GM23338 (cell line): ENCODE data around the gene OTOS.

ENCODE experiments used
- CREB1 ChIP-seq: fragments of 250-450 bp; sonication (Bioruptor Pico); IDR thresholded peaks from 2 replicates; pipeline ENCODE4 v1.5.0; 2020; ENCODE audit warnings: low read depth, mild to moderate bottlenecking, moderate library complexity
- EZH2 ChIP-seq: fragments of 200-600 bp; sonication (generic); IDR thresholded peaks from one replicate; pipeline ENCODE4 v1.8.0; 2017; ENCODE audit warnings: antibody characterized with exemption, mild to moderate bottlenecking, low read depth; ENCODE audit not compliant: unreplicated experiment
- EZH2phosphoT487 ChIP-seq: fragments of 200-600 bp; sonication (generic); IDR thresholded peaks from one replicate; pipeline ENCODE4 v1.8.1; 2018; ENCODE audit warnings: antibody characterized with exemption; ENCODE audit not compliant: unreplicated experiment
- JUNB ChIP-seq: IDR thresholded peaks from one replicate; pipeline ENCODE4 v1.6.1; 2016; ENCODE audit warnings: antibody characterized with exemption; ENCODE audit not compliant: unreplicated experiment
- NANOG ChIP-seq: IDR thresholded peaks from 2 replicates; pipeline ENCODE4 v1.6.1; 2016; ENCODE audit warnings: antibody characterized with exemption, borderline replicate concordance
- POLR2AphosphoS5 ChIP-seq: IDR thresholded peaks from 2 replicates; pipeline ENCODE4 v1.6.1; 2016; ENCODE audit warnings: antibody characterized with exemption, low read depth
- ZNF114 ChIP-seq: fragments of 250-450 bp; sonication (Bioruptor Pico); IDR thresholded peaks from 2 replicates; pipeline ENCODE4 v1.5.0; 2020; ENCODE audit warnings: mild to moderate bottlenecking, moderate library complexity
- ZNF331 ChIP-seq: fragments of 250-450 bp; sonication (Bioruptor Pico); IDR thresholded peaks from 2 replicates; pipeline ENCODE4 v1.5.0; 2020; ENCODE audit warnings: low read depth, mild to moderate bottlenecking, moderate library complexity
- TF ChIP-seq, protein P1 (sequence below), 2 experiments: fragments of 200-600 bp in 1 of 2; sonication (generic) in 1 of 2; conservative IDR thresholded peaks; 2 replicates each; pipeline versions ENCODE4 v1.5.1 to v1.6.1; 2016 to 2017; ENCODE audit warnings: antibody characterized with exemption in 2 of 2, low read depth in 2 of 2, mild to moderate bottlenecking in 2 of 2, moderate library complexity in 1 of 2
- TF ChIP-seq, protein P2 (sequence below): IDR thresholded peaks from one replicate; pipeline ENCODE4 v1.6.1; 2018; ENCODE audit warnings: antibody characterized with exemption; ENCODE audit not compliant: unreplicated experiment
- TF ChIP-seq, protein P3 (sequence below): IDR thresholded peaks from 2 replicates; pipeline ENCODE4 v1.6.1; 2016; ENCODE audit warnings: antibody characterized with exemption

DNA sequence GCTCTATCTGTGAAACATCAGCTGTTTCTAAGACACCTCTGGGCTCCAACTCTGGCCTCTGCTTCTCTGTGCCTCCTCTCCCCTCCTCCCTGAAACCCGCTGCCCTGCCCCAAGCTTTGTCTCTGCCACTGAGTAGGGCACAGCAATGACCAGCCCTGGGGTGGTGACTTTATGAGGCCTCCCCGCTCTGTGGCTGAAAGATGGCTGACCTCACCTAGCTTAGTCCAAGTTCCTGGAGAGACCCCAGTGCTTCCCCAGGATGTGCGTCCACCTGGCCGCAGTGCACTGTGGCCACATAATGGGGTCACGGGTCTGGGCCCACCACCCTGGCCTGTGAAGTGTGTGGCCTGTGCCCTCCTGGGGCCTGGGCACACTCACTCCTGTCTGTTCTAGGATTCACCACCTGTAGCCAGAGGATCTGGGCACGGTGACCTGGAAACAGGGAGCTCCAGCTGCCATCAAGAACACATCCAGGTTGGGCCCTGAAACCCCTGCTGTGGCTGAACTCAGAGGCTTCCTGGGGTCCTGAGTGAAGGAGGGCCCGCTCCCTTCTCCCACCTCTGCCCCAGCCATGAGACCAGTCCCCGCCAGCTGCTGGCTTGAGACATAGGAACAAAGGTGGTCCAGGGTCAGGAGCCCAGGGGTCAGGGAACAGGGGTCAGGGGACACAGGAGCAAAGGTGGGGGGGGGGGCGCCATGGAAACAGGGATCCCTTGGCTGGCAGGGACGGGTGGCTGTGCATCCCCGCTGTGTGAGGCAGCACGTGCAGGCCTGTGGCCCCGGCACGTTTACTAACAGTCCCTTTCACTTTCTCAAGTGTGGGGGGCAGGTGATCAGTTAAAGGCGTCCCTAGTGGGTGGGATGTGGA lies 29.3 kb upstream of the OTOS start:
- TF ChIP-seq, protein P1, sequence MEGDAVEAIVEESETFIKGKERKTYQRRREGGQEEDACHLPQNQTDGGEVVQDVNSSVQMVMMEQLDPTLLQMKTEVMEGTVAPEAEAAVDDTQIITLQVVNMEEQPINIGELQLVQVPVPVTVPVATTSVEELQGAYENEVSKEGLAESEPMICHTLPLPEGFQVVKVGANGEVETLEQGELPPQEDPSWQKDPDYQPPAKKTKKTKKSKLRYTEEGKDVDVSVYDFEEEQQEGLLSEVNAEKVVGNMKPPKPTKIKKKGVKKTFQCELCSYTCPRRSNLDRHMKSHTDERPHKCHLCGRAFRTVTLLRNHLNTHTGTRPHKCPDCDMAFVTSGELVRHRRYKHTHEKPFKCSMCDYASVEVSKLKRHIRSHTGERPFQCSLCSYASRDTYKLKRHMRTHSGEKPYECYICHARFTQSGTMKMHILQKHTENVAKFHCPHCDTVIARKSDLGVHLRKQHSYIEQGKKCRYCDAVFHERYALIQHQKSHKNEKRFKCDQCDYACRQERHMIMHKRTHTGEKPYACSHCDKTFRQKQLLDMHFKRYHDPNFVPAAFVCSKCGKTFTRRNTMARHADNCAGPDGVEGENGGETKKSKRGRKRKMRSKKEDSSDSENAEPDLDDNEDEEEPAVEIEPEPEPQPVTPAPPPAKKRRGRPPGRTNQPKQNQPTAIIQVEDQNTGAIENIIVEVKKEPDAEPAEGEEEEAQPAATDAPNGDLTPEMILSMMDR (conservative IDR thresholded peaks at IDR 0.05; ENCODE audit: low read depth in 2 of 2): no peak
- TF ChIP-seq JUNB (no peak), EZH2 (no peak), EZH2phosphoT487 (no peak), POLR2AphosphoS5 (no peak), ZNF114 (CRISPR knock-in tag) (no peak), NANOG (no peak), CREB1 (CRISPR knock-in tag) (no peak), ZNF331 (CRISPR knock-in tag) (no peak)
- TF ChIP-seq, protein P2, sequence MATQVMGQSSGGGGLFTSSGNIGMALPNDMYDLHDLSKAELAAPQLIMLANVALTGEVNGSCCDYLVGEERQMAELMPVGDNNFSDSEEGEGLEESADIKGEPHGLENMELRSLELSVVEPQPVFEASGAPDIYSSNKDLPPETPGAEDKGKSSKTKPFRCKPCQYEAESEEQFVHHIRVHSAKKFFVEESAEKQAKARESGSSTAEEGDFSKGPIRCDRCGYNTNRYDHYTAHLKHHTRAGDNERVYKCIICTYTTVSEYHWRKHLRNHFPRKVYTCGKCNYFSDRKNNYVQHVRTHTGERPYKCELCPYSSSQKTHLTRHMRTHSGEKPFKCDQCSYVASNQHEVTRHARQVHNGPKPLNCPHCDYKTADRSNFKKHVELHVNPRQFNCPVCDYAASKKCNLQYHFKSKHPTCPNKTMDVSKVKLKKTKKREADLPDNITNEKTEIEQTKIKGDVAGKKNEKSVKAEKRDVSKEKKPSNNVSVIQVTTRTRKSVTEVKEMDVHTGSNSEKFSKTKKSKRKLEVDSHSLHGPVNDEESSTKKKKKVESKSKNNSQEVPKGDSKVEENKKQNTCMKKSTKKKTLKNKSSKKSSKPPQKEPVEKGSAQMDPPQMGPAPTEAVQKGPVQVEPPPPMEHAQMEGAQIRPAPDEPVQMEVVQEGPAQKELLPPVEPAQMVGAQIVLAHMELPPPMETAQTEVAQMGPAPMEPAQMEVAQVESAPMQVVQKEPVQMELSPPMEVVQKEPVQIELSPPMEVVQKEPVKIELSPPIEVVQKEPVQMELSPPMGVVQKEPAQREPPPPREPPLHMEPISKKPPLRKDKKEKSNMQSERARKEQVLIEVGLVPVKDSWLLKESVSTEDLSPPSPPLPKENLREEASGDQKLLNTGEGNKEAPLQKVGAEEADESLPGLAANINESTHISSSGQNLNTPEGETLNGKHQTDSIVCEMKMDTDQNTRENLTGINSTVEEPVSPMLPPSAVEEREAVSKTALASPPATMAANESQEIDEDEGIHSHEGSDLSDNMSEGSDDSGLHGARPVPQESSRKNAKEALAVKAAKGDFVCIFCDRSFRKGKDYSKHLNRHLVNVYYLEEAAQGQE: no peak
- TF ChIP-seq, protein P3, sequence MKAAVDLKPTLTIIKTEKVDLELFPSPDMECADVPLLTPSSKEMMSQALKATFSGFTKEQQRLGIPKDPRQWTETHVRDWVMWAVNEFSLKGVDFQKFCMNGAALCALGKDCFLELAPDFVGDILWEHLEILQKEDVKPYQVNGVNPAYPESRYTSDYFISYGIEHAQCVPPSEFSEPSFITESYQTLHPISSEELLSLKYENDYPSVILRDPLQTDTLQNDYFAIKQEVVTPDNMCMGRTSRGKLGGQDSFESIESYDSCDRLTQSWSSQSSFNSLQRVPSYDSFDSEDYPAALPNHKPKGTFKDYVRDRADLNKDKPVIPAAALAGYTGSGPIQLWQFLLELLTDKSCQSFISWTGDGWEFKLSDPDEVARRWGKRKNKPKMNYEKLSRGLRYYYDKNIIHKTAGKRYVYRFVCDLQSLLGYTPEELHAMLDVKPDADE: no peak
